HepG2 (cell line): ENCODE measurements around the gene DST. TPM values are rescaled to one million over a fixed set of nuclear protein-coding genes. Genes with fewer than 3 reads are reported as not detected.
A peak's percentile ranks its signal among the peaks of the same experiment; 100 is the strongest.

Experiments
- AHR ChIP-seq: IDR thresholded peaks from 2 replicates; pipeline ENCODE4 v1.6.1; 2018; ENCODE audit warnings: missing genetic modification reagents, missing compliant biosample characterization
- CCAR2 ChIP-seq: fragments of 200-400 bp; formaldehyde crosslinking; optimal IDR thresholded peaks from 2 replicates; pipeline ENCODE3; 2018; ENCODE audit warnings: low read depth, mild to moderate bottlenecking, low read length, moderate library complexity
- ETV5 ChIP-seq: IDR thresholded peaks from 2 replicates; pipeline ENCODE4 v1.6.1; 2018; ENCODE audit warnings: missing biosample characterization, missing genetic modification reagents, inconsistent platforms, borderline replicate concordance
- HNF4G ChIP-seq, 2 experiments: sonication (generic) in 1 of 2; formaldehyde crosslinking in 1 of 2; IDR thresholded peaks; 2 replicates each; pipeline versions ENCODE4 v1.4.0 to v1.6.1; 2011 to 2020; ENCODE audit warnings: borderline replicate concordance in 2 of 2, low read depth in 2 of 2, mild to moderate bottlenecking in 2 of 2, low read length in 1 of 2, missing genetic modification reagents in 1 of 2, moderate library complexity in 1 of 2
- HOXA5 ChIP-seq: sonication (generic); formaldehyde crosslinking; IDR thresholded peaks from 2 replicates; pipeline ENCODE4 v1.4.0; 2020; ENCODE audit warnings: missing genetic modification reagents
- MBNL3 ChIP-seq: fragments of 250-450 bp; sonication (Bioruptor Pico); conservative IDR thresholded peaks from 2 replicates; pipeline ENCODE4 v1.8.0; 2022; ENCODE audit warnings: mild to moderate bottlenecking, inconsistent platforms
- MIER3 ChIP-seq: IDR thresholded peaks from 2 replicates; pipeline ENCODE4 v1.6.1; 2016; ENCODE audit warnings: missing compliant biosample characterization, borderline replicate concordance
- POLR2AphosphoS2 ChIP-seq: IDR thresholded peaks from 2 replicates; pipeline ENCODE4 v1.6.1; 2011; ENCODE audit warnings: low read depth, low read length, improper control_type of control experiment
- SOX5 ChIP-seq: IDR thresholded peaks from 2 replicates; pipeline ENCODE4 v1.6.1; 2016; ENCODE audit warnings: borderline replicate concordance
- TARDBP ChIP-seq: sonication (generic); formaldehyde crosslinking; IDR thresholded peaks from 2 replicates; pipeline ENCODE4 v1.8.0; 2022; ENCODE audit warnings: mild to moderate bottlenecking, missing genetic modification reagents
- ZNF296 ChIP-seq: sonication (generic); formaldehyde crosslinking; conservative IDR thresholded peaks from 2 replicates; pipeline ENCODE4 v1.5.0; 2020; ENCODE audit warnings: mild to moderate bottlenecking, missing genetic modification reagents
- ZNF670 ChIP-seq: sonication (generic); formaldehyde crosslinking; IDR thresholded peaks from 2 replicates; pipeline ENCODE4 v1.8.0; 2022; ENCODE audit warnings: mild to moderate bottlenecking, missing genetic modification reagents, borderline replicate concordance
- ZNF672 ChIP-seq: sonication (generic); formaldehyde crosslinking; IDR thresholded peaks from 2 replicates; pipeline ENCODE4 v1.8.1; 2022; ENCODE audit warnings: missing genetic modification reagents
- ZNF737 ChIP-seq: sonication (generic); formaldehyde crosslinking; IDR thresholded peaks from 2 replicates; pipeline ENCODE4 v1.5.0; 2020; ENCODE audit warnings: missing genetic modification reagents, mild to moderate bottlenecking, borderline replicate concordance
- polyA plus RNA-seq, 8 experiments: library from polyadenylated mRNA; depleted of rRNA in 3 of 8; stranded (reverse) in 7 of 8; unstranded in 1 of 8; fragments of >200 nt; fragmentation: Illumina TruSeq in 4 of 8; extraction: Trizol in 4 of 8; gene quantifications; 2 replicates each; pipeline versions ENCODE4 v1.2.1 to v1.2.3, GENCODE V29; 2011 to 2016; ENCODE audit warnings: low read depth in 4 of 8, missing spikeins in 1 of 8, mixed read lengths in 1 of 8; ENCODE audit not compliant: insufficient read depth in 1 of 8
- total RNA-seq, 5 experiments: library from RNA; depleted of rRNA; stranded (reverse); fragments of >200 nt; fragmentation: Illumina TruSeq; extraction: Trizol; gene quantifications; 2 replicates each; pipeline ENCODE4 v1.2.3, GENCODE V29; 2016; ENCODE audit warnings: low read depth in 1 of 5
- TF ChIP-seq, protein P1 (sequence below): sonication (generic); formaldehyde crosslinking; IDR thresholded peaks from 2 replicates; pipeline ENCODE4 v1.4.0; 2020; ENCODE audit warnings: missing genetic modification reagents
- TF ChIP-seq, protein P2 (sequence below): sonication (generic); formaldehyde crosslinking; IDR thresholded peaks from 2 replicates; pipeline ENCODE4 v1.5.1; 2020; ENCODE audit warnings: mild to moderate bottlenecking, missing genetic modification reagents
- TF ChIP-seq, protein P3 (sequence below): sonication (generic); formaldehyde crosslinking; IDR thresholded peaks from 2 replicates; pipeline ENCODE4 v1.8.0; 2022; ENCODE audit warnings: mild to moderate bottlenecking, missing genetic modification reagents, moderate library complexity

Gene DST
- total and polyA plus RNA-seq, 2 of the 13 experiments (the other 11 are each of a cell fraction or from before 2014, with no cell fraction given), result 64.4 to 89.0 TPM

DNA sequence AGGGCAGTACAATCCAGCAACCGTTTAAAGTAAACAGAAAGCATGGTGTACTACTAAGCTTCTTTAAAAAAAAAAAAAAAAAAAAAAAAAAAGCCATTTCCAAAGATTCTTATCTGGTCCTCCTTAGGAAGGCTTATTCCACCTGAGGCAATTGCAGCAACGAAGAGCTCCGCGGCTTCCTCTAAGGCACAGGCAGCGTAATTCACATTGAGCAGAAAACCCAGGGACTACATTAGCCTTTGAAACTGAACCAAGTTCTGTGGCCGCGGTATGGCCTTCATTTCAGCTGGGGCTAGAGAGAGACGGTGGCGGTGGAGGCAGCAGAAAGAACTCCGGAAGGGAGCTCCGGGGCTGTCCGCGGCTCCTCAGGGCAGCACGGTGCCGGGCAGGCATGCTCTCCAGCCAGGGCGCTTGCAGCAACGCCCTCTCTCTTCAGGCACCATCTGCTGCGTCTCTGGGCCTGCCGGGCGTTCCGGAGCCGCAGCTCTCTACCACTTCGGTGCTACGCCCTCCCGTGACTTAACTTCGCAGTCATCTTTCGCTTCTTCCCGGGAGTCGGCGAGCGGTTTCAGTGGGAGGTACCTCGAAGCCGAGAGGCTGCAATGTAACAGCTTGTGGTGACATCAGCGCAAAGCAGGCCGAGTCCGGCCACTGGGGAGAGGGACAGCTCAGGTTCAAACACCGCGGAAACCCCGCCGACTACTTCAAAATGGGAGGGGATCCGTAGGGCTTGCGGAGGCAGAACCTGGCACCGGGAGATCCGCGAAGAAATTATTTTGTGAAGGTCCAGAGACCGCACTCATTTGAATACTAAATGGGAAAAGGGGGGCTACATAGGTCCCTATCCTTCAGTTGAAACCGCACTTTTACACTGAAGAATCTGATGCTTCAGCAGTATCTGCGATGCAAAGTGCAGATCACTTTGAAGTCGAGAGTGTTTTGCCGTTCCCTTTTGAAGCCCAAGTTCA, 100.0 kb downstream of the DST start (continued):
- TF ChIP-seq, protein P1, sequence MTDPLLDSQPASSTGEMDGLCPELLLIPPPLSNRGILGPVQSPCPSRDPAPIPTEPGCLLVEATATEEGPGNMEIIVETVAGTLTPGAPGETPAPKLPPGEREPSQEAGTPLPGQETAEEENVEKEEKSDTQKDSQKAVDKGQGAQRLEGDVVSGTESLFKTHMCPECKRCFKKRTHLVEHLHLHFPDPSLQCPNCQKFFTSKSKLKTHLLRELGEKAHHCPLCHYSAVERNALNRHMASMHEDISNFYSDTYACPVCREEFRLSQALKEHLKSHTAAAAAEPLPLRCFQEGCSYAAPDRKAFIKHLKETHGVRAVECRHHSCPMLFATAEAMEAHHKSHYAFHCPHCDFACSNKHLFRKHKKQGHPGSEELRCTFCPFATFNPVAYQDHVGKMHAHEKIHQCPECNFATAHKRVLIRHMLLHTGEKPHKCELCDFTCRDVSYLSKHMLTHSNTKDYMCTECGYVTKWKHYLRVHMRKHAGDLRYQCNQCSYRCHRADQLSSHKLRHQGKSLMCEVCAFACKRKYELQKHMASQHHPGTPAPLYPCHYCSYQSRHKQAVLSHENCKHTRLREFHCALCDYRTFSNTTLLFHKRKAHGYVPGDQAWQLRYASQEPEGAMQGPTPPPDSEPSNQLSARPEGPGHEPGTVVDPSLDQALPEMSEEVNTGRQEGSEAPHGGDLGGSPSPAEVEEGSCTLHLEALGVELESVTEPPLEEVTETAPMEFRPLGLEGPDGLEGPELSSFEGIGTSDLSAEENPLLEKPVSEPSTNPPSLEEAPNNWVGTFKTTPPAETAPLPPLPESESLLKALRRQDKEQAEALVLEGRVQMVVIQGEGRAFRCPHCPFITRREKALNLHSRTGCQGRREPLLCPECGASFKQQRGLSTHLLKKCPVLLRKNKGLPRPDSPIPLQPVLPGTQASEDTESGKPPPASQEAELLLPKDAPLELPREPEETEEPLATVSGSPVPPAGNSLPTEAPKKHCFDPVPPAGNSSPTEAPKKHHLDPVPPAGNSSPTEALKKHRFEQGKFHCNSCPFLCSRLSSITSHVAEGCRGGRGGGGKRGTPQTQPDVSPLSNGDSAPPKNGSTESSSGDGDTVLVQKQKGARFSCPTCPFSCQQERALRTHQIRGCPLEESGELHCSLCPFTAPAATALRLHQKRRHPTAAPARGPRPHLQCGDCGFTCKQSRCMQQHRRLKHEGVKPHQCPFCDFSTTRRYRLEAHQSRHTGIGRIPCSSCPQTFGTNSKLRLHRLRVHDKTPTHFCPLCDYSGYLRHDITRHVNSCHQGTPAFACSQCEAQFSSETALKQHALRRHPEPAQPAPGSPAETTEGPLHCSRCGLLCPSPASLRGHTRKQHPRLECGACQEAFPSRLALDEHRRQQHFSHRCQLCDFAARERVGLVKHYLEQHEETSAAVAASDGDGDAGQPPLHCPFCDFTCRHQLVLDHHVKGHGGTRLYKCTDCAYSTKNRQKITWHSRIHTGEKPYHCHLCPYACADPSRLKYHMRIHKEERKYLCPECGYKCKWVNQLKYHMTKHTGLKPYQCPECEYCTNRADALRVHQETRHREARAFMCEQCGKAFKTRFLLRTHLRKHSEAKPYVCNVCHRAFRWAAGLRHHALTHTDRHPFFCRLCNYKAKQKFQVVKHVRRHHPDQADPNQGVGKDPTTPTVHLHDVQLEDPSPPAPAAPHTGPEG, result 0 out of 2 replicates have a peak, but pooled peaks have one; percentile 82
- TF ChIP-seq POLR2AphosphoS2 (peak; percentile 47; the same call in 1 of the 2 replicates), ZNF296 (CRISPR knock-in tag) (no peak; the same call in 1 of the 2 replicates), HOXA5 (CRISPR knock-in tag) (no peak), TARDBP (peak; percentile 93), SOX5 (peak; percentile 56; the same call in 1 of the 2 replicates), ZNF737 (CRISPR knock-in tag) (no peak; the same call in 1 of the 2 replicates), MIER3 (CRISPR knock-in tag) (peak; percentile 71; the same call in 1 of the 2 replicates), MBNL3 (CRISPR knock-in tag) (no peak), HNF4G (IDR thresholded peaks at IDR 0.05; ENCODE audit: borderline replicate concordance, low read depth, low read length) (no peak; the same call in 1 of the 2 replicates), HNF4G (CRISPR knock-in tag; IDR thresholded peaks at IDR 0.05; ENCODE audit: borderline replicate concordance, low read depth) (peak; percentile 75; the same call in 1 of the 2 replicates), ZNF670 (peak; percentile 94; the same call in 1 of the 2 replicates), CCAR2 (no peak), AHR (CRISPR knock-in tag) (0 out of 2 replicates have a peak, but pooled peaks have one; percentile 92), ZNF672 (CRISPR knock-in tag) (no peak), ETV5 (CRISPR knock-in tag) (peak; percentile 65)
- TF ChIP-seq, protein P2, sequence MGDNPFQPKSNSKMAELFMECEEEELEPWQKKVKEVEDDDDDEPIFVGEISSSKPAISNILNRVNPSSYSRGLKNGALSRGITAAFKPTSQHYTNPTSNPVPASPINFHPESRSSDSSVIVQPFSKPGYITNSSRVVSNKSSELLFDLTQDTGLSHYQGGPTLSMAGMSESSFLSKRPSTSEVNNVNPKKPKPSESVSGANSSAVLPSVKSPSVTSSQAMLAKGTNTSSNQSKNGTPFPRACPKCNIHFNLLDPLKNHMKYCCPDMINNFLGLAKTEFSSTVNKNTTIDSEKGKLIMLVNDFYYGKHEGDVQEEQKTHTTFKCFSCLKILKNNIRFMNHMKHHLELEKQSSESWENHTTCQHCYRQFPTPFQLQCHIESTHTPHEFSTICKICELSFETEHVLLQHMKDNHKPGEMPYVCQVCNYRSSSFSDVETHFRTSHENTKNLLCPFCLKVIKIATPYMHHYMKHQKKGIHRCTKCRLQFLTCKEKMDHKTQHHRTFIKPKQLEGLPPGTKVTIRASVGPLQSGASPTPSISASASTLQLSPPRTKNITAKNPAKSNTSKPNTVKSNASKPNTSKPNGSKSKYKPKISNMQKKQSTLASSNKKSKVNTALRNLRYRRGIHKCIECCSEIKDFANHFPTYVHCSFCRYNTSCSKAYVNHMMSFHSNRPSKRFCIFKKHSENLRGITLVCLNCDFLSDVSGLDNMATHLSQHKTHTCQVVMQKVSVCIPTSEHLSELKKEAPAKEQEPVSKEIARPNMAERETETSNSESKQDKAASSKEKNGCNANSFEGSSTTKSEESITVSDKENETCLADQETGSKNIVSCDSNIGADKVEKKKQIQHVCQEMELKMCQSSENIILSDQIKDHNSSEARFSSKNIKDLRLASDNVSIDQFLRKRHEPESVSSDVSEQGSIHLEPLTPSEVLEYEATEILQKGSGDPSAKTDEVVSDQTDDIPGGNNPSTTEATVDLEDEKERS, result peak; percentile 97
- TF ChIP-seq, protein P3, sequence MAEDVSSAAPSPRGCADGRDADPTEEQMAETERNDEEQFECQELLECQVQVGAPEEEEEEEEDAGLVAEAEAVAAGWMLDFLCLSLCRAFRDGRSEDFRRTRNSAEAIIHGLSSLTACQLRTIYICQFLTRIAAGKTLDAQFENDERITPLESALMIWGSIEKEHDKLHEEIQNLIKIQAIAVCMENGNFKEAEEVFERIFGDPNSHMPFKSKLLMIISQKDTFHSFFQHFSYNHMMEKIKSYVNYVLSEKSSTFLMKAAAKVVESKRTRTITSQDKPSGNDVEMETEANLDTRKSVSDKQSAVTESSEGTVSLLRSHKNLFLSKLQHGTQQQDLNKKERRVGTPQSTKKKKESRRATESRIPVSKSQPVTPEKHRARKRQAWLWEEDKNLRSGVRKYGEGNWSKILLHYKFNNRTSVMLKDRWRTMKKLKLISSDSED (CRISPR knock-in tag), result no peak
